Fibroblast of the aortic adventitia (primary cell): ENCODE results near the gene FHOD1. TPM values are rescaled to one million over a fixed set of nuclear protein-coding genes. Genes with fewer than 3 reads are reported as not detected.

Experiments
- DNase-seq: peaks from one replicate; pipeline ENCODE4 v3.0.0-alpha.2; 2010; ENCODE audit warnings: low read depth
- H3K4me3 ChIP-seq: 2 replicates; pipeline ENCODE4 v1.5.1; 2011; ENCODE audit warnings: low read depth, mild to moderate bottlenecking, control low read depth, low read length, moderate library complexity
- total RNA-seq: library from RNA; depleted of rRNA; stranded (reverse); fragments of >200 nt; gene quantifications from 2 replicates; pipeline ENCODE4 v1.2.3, GENCODE V29; 2012; ENCODE audit warnings: low replicate concordance
- TF ChIP-seq, protein P1 (sequence below): IDR thresholded peaks from 2 replicates; pipeline ENCODE4 v1.5.1; 2011; ENCODE audit warnings: mild to moderate bottlenecking, low read length, control low read depth, inconsistent platforms; ENCODE audit not compliant: insufficient read depth

FHOD1 gene
- total RNA-seq, 1 donor: 14.1 TPM

DNA sequence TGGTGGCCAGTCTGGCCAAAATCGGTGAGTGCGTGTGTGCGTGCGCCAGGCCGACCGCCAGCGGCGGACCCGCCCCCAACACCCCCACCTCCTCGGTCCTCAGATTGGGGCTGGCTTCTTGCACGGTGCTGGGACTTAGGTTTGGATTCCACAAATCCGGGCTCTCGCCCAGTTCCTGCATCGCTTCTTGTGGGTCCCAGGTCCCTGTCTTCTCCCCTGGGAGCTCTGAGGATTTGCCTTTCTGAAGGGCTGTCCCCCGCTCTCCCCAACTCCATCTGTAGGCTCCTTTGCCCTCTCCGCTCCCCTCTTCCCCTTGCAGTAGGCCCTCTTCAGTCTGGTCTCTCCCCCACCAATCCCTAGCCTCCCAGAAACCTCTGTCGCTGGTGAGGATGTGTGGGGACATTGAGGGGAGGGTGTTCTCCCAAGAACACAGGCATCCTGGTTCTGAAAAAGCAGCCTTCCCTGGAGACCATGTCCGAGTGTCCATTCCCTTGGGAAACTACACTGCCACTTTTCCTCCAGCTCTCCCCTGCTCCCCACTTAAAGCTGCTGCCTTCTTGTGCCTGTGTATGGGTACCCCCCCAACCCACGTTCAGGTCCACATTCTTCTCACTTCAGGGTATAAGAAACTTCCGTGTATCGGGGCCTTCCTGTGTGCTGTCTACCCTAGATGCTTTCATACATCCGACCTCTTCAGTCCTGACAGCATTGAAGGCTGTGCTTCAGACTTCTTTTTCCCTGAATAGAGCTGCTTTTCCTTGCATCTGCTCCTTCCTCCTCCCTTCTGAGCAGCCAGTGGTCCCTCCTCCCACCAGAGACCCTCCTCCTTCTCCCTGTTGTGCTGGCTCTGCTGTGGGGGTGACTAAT is 2.1 kb upstream of the FHOD1 start:
- no peak for DNase-seq
- H3K4me3 ChIP-seq: peak overlapping the region; percentile 65

DNA sequence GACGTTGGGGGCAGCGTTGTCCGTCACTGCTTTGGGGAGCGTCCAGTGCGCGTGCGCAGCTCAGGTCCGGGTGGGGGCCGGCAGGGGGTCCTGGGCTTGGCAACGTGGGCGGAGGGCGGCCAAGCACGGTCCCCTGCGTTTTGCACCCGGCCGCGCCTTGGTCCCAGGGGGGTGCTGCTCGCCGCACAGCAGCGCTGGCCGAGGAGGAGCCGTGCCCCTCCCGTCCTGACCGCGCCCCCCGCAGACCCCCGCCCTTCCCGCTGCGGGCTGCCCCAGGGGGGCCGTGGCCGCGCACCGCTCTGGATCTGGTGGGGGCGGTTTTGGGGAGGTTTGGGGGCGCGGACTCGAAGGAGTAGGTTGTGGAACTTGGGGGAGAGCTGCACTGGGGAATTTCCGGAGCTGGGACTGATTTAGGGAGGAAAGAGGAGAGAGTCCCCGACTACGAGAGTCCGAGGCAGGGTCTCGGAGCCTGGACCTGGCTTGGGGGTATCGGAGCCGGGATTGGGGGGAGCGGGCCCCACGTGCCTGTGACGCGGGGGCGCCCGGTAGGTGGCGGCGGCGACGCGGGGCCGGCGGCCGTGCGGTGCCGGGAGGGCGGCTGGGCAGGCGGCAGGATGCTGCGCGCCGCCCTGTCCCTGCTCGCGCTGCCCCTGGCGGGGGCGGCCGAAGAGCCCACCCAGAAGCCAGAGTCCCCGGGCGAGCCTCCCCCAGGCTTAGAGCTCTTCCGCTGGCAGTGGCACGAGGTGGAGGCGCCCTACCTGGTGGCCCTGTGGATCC is 1.3 kb upstream of the FHOD1 start, which contains the start of gene SLC9A5:
Gene SLC9A5 (plus strand): TSS at position 579 of the 777 bp plus-strand sequence. CDS start 36 bp downstream, at position 615.
- TF ChIP-seq, protein P1, sequence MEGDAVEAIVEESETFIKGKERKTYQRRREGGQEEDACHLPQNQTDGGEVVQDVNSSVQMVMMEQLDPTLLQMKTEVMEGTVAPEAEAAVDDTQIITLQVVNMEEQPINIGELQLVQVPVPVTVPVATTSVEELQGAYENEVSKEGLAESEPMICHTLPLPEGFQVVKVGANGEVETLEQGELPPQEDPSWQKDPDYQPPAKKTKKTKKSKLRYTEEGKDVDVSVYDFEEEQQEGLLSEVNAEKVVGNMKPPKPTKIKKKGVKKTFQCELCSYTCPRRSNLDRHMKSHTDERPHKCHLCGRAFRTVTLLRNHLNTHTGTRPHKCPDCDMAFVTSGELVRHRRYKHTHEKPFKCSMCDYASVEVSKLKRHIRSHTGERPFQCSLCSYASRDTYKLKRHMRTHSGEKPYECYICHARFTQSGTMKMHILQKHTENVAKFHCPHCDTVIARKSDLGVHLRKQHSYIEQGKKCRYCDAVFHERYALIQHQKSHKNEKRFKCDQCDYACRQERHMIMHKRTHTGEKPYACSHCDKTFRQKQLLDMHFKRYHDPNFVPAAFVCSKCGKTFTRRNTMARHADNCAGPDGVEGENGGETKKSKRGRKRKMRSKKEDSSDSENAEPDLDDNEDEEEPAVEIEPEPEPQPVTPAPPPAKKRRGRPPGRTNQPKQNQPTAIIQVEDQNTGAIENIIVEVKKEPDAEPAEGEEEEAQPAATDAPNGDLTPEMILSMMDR: no peak
- DNase-seq: no peak

More for the DNA sequence above, 2.1 kb upstream of the FHOD1 start:
- TF ChIP-seq, protein P1: no peak

DNA sequence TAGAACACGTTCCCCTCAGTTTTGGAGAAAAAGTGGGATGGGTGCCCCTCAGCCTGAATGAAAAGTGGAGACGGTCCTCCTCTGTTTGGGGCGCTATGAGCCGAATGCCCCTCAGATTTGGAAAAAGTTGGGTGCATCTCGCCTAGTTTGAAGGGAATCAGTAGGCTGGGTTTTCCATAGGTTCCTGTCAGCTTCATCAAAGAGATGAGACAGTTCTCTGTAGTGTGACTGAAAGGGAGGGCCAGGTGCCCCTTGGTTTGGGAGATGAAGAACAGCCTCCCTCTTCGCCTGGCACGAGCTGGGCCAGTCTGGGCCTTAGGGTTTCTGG is 756 bp upstream of the FHOD1 start:
- no peak for DNase-seq
- H3K4me3 ChIP-seq: peak overlapping the region; percentile 65

More for the DNA sequence above, 1.3 kb upstream of the FHOD1 start, which contains the start of gene SLC9A5:
- H3K4me3 ChIP-seq: peak within 1 kb of the TSS; percentile 65

DNA sequence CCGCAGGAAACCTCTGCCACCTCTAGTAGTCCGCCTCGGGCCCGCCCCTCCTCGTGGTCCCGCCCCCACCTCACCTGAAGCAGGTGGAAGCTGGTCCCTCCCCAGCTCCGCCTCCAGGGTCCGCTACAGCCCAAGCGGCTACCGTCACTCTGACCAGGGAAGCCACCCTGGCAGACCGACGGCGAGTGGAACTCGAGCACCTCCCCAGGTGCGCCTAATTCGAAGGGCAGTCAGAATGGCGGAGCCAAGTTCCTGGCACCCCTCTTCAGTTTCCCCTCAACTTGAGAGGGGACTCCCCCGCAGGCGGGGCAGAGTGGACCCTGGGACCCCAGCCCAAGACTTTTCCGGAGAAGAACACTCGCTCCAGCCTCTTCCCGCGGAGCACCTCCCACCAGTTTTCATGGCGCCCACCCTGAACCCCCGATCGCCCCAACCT is 507 bp downstream of the FHOD1 start:
- TF ChIP-seq, protein P1: peak; percentile 15
- H3K4me3 ChIP-seq: peak overlapping the region; percentile 83
- DNase-seq: no peak

More for the DNA sequence above, 756 bp upstream of the FHOD1 start:
- TF ChIP-seq, protein P1: no peak

DNA sequence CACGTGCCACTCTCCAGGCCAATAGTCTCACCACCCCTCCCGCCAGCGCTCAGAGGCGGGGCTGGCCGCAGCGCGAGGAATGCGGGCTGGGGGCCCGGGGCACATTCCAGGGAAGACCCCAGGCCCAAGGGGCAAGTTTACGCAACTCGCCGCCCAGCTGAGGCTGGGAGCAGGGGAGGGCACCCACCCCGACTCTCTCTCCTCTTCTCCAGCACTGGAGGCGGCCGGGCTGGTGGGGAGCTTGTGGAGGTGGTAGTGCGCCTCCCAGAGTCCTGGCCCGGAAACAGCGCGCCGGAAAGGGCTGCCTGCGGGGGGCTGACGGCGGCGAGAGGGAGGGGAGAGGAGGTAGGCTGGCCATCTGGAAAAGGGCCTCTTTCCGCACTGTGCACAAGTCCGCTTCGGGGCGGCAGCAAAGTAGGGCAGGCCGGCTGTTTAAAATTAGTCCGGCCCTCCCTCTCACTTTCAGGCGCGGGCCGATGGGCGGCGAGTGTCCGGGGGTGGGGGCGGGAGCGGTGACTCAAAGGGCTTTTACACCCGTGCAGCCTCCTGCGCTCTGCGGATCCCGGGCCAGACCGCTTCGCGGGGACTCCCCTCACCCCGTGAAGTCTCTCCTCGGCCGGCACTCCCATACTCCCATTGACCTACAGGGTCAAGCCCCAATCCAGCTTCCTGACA is 1.1 kb downstream of the FHOD1 start:
- peak; percentile 77 for DNase-seq
- TF ChIP-seq, protein P1: peak; percentile 41
- peak overlapping the region; percentile 83 for H3K4me3 ChIP-seq

DNA sequence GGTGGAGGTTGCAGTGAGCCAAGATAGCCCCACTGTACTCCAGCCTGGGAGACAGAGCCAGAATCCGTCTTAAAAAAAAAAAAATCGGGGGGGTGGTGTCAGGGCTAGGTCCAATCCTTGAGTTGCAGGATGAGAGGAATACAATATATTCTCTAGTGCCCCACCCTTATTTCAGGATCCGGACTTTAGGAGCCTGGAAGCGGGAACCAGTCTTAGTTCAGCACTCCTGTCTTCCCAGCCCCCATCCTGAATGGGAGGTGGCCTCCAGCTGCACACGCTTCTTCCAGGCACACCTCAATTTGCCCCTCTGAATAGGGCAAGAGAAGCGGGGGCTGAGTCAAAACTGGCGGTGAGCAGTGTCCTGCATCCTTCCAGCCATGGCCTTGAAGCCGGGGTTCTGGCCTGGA is 1.6 kb downstream of the FHOD1 start:
- no peak for DNase-seq
- TF ChIP-seq, protein P1: no peak
- peak overlapping the region; percentile 83 for H3K4me3 ChIP-seq
